DMS53 treated with DMSO at 0.1 percent for 48 hours (cell line): ENCODE results near the gene TNFRSF4.
"Not testable (repeated sequence)": the region's sequence is repeated elsewhere in the genome, so short reads cannot be mapped to it uniquely, and the experiment has no call there.

Source experiments
- DNase-seq: peaks from one replicate; lab custom pipeline; 2025; ENCODE audit not compliant: unreplicated experiment; lab: John Stamatoyannopoulos, UW

The TNFRSF4 gene

GRCh38 chr1:1213345-1214265, at the start of gene TNFRSF4:
Gene TNFRSF4 (minus strand): TSS chr1:1214153. CDS start chr1:1214127, 26 bp downstream.
- DNase-seq = no peak

GRCh38 chr1:1262758-1263157, 48.8 kb upstream of the TNFRSF4 start:
- DNase-seq = no peak

- no peak for DNase-seq
These were observed 48.1 kb upstream of the TNFRSF4 start for GRCh38 chr1:1262071-1262470.

GRCh38 chr1:1260843-1261560, 47.0 kb upstream of the TNFRSF4 start:
- DNase-seq = no peak

- DNase-seq = no peak
These were observed 46.1 kb upstream of the TNFRSF4 start for GRCh38 chr1:1259951-1260600.

GRCh38 chr1:1259540-1259939, 45.6 kb upstream of the TNFRSF4 start:
- DNase-seq = no peak

- DNase-seq = no peak
These were observed 45.2 kb upstream of the TNFRSF4 start for GRCh38 chr1:1259119-1259488.

- DNase-seq = no peak
These were observed 43.3 kb upstream of the TNFRSF4 start for GRCh38 chr1:1256956-1257871.

GRCh38 chr1:1255611-1256010, 41.7 kb upstream of the TNFRSF4 start:
- DNase-seq = no peak

- no peak for DNase-seq
These were observed 41.1 kb upstream of the TNFRSF4 start for GRCh38 chr1:1255078-1255477.

- DNase-seq = no peak
These were observed 40.7 kb upstream of the TNFRSF4 start for GRCh38 chr1:1254667-1254998.

GRCh38 chr1:1253972-1254666, 40.2 kb upstream of the TNFRSF4 start:
- no peak for DNase-seq

- no peak for DNase-seq
These were observed 39.4 kb upstream of the TNFRSF4 start for GRCh38 chr1:1253314-1253713.

GRCh38 chr1:1250786-1251284, 36.9 kb upstream of the TNFRSF4 start:
- no peak for DNase-seq

GRCh38 chr1:1248009-1248913, 34.3 kb upstream of the TNFRSF4 start:
- not testable (repeated sequence) for DNase-seq

GRCh38 chr1:1247341-1247913, 33.5 kb upstream of the TNFRSF4 start:
- no peak for DNase-seq

GRCh38 chr1:1246577-1247340, 32.8 kb upstream of the TNFRSF4 start, which contains the start of gene C1QTNF12:
Gene C1QTNF12 (minus strand): TSS chr1:1246722. CDS start chr1:1246690, 32 bp downstream.
- DNase-seq = no peak
